Inferior parietal cortex (tissue), 1 donor: Measurements from ENCODE around the gene TM7SF2.
"Not testable (repeated sequence)": the region's sequence is repeated elsewhere in the genome, so short reads cannot be mapped to it uniquely, and the experiment has no call there.

Experiments
- DNase-seq: peaks from one replicate; pipeline ENCODE4 v3.0.0-alpha.2; 2016; ENCODE audit errors: extremely low spot score

Gene TM7SF2

GRCh38 chr11:65114538-65115171 is 3.0 kb downstream of the TM7SF2 start:
- no peak for DNase-seq

GRCh38 chr11:65115361-65116082 is 3.9 kb downstream of the TM7SF2 start:
- no peak for DNase-seq

GRCh38 chr11:65116370-65117205 is 4.9 kb downstream of the TM7SF2 start:
- DNase-seq: no peak

- DNase-seq: peak; percentile 99
Measured at GRCh38 chr11:65117206-65118096, 5.8 kb downstream of the TM7SF2 start, which contains the start of gene ZNHIT2. Gene ZNHIT2 (minus strand): TSS chr11:65117701. CDS start chr11:65117653, 48 bp downstream.

GRCh38 chr11:65118097-65118837 is 6.6 kb downstream of the TM7SF2 start:
- no peak for DNase-seq

- DNase-seq: not testable (repeated sequence)
Measured at GRCh38 chr11:65118891-65119669, 7.4 kb downstream of the TM7SF2 start.

DNA sequence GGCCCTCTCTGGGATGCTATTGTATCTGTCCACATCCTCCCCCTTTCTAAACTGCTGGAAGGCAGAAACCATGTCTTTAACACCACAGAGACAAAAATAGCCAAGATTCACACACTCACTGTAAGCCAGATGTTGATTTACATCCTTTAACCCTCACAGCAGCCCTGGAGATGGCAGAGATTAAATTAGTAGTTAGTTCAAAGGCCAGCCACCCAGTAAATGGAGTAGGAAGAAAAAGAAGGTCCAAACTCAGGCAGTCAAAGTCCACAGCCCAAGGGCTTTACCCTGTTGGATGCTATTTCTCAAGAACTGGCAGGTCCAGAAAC is 8.0 kb downstream of the TM7SF2 start:
- DNase-seq: no peak

GRCh38 chr11:65120831-65121230 is 9.2 kb downstream of the TM7SF2 start:
- no peak for DNase-seq

GRCh38 chr11:65121447-65121864 is 9.8 kb downstream of the TM7SF2 start:
- DNase-seq: no peak

DNA sequence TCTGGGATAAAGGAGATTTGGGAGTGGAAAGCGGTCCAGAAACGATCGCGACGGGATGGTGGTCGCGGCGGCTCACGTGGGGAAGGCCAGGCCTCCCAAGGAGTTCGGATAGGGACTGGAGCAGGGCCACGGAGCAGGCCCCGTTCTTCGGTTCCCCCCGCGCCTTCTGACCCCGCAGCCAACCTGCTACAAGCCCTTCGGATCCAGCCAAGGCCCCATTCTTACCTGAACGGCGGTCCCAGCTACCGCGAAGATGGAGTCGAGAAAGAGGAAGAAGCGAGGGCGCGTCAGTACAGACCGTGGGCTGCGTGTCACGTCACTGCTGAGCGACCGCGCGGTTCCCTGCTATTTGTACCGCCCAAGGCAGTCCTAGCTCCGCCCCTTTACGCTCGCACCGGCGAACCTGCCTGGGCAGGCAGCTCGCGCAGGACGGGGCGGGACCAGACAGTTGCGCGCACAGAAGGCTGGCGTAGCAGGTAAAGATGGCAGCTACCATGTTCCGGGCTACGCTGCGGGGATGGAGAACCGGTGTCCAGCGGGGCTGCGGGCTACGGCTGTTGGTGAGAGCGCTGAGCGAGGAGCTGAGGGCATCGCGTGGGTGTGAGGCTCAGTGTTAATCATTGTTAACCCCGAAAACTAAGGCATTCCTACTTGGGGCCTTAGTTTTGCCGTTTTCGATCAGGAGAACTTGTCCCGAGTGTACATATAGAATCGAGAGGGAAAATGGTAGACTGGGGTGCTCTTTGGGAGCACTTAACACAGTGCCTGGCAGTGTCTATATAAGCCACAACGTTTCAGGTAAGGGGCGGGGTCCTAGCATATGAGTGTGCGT is 10.4 kb downstream of the TM7SF2 start, which contains the start of the genes FAU and MRPL49:
TSS of gene FAU (minus strand) at position 270 of the 832 bp plus-strand sequence. CDS start 321 bp downstream, outside the sequence.
TSS of gene MRPL49 (plus strand) at position 457 of the 832 bp plus-strand sequence. CDS start at position 483, 26 bp downstream.
- DNase-seq: peak; percentile 94

DNA sequence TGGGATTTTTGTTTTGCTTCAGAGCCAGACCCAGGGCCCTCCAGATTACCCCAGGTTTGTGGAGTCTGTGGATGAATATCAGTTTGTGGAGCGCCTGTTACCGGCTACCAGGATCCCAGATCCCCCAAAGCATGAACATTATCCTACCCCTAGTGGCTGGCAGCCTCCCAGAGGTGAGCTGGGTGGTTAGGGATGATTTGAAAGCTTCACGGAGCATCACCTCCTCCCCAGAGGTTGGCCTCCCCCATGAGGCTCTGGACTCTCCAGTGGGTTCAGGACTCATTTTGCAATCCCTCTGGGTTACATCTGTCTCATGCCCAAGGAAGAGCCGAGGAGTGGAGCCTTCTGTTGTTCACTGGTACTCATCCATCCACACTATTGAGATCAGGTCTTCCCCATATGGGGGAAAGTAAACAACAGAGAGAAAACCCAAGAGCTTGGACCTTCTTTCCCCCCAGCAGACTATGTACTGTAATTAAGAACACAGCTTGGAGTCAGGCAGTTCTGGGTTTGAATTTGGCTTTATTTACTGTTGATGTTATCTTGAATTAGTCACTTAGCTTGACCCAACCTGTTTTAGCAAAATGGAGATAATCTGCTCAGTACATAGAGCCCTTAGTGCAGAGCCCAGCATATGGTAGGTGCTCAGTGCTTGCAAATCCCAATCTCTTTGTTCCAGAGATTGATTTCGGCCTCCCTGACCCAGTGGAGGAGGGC is 13.0 kb downstream of the TM7SF2 start:
- DNase-seq: no peak

- no peak for DNase-seq
Measured at GRCh38 chr11:65125197-65126056, 13.8 kb downstream of the TM7SF2 start.

DNA sequence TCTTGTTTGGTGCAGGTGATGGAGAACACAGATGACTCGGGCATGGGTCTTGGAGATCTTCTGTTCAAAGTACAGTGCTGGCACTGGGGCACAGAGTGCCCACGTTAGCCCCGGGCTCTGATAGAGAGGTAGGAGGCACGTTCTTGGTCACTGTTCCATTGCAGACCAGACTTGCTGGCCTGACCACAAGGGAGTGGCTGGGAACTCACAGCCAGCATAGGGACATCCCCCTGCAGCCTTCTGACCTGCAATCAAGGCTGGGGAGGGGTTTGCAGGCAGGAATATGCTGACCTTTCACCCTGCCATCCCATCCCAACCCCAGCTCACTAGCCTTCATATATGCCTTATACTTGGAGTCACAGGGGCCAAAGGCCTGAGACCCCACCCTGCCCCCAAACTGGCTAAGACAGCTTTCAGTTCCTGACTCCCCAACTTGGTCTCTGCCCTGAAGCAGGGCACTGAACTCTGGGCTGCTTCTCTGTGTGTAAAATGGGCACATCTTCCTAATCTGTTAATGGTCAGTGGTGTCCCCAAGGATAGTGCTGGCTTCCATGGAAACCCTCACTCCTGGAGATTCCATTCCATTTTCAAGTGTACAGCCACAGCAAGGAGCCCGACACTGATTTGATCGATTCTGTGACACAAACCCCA is 15.1 kb downstream of the TM7SF2 start:
- no peak for DNase-seq

DNA sequence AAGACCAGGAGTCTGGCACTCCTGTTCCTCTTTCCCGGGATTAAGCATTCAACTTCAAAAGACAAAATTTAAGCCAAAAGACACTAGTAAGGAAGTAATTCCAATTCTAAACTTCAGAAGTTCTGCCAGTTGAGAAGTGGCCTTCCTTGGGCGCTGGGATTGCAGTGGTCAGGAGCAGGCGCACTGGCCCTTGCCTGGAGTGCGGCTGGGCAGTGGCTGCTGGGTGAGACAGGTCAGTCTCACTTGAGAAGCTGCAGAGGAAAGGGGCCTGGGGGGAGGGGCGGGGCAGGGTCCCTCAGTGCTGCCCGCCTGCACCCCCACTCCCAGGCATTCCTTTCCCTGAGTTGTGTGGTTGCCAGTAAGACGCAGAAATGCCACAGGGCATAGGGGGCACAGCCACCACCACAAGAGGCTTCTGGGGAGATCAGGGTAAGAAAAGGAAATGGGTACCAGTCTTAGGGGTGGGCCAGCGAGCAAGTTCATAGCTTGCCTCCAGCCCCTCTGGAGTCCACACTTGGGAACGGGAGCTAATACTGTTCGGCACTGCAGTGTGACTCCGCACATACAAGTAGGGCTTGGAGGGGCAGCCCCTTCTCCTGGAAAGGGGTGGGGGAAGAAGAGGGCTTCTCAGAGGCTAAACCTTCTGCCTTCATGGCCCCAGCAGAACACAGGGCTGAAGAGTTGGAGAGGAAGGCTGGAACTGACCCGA is 16.0 kb downstream of the TM7SF2 start:
- no peak for DNase-seq

GRCh38 chr11:65128182-65129145 is 16.8 kb downstream of the TM7SF2 start:
- no peak for DNase-seq
